GM06990 (cell line): ENCODE measurements around the gene PTPRT.

Source experiments
- DNase-seq: peaks from one replicate; pipeline ENCODE4 v3.0.0-alpha.2; 2011; ENCODE audit not compliant: insufficient read length; ENCODE audit errors: extremely low read depth
- H3K27me3 ChIP-seq: replicated peaks from 2 replicates; pipeline ENCODE4 v1.6.0; 2011; ENCODE audit warnings: low read length; ENCODE audit not compliant: control insufficient read depth, insufficient read depth
- H3K36me3 ChIP-seq: 2 replicates; pipeline ENCODE4 v1.5.1; 2011; ENCODE audit warnings: low read length; ENCODE audit not compliant: control insufficient read depth, insufficient read depth
- H3K4me3 ChIP-seq: replicated peaks from 2 replicates; pipeline ENCODE4 v1.5.1; 2011; ENCODE audit warnings: low read depth, mild to moderate bottlenecking, control low read depth, low read length
- CTCF ChIP-seq: IDR thresholded peaks from 2 replicates; pipeline ENCODE4 v1.5.1; 2011; ENCODE audit warnings: low read length, control low read depth, mild to moderate bottlenecking, inconsistent platforms; ENCODE audit not compliant: insufficient read depth, poor library complexity, severe bottlenecking

Gene PTPRT

GRCh38 chr20:43023836-43024235, 165.9 kb downstream of the PTPRT start:
- DNase-seq, result no peak
- H3K4me3 ChIP-seq, result no peak overlapping the region
- no peaks in the 10 kb centered on the region for H3K27me3 ChIP-seq
- H3K36me3 ChIP-seq, result no peaks in the 10 kb centered on the region
- TF ChIP-seq CTCF, result no peak

- Histone ChIP-seq H3K4me3 (no peak overlapping the region), H3K27me3 (no peaks in the 10 kb centered on the region), H3K36me3 (no peaks in the 10 kb centered on the region)
- no peak for TF ChIP-seq CTCF
- DNase-seq, result no peak
Measured at GRCh38 chr20:43022568-43022967, 167.1 kb downstream of the PTPRT start.

GRCh38 chr20:43022081-43022480, 167.6 kb downstream of the PTPRT start:
- no peak for TF ChIP-seq CTCF
- DNase-seq, result no peak

GRCh38 chr20:43017241-43018030, 172.3 kb downstream of the PTPRT start:
- Histone ChIP-seq H3K27me3 (no peaks in the 10 kb centered on the region), H3K36me3 (no peaks in the 10 kb centered on the region), H3K4me3 (no peak overlapping the region)
- TF ChIP-seq CTCF, result no peak
- no peak for DNase-seq

More at GRCh38 chr20:43022081-43022480, 167.6 kb downstream of the PTPRT start:
- Histone ChIP-seq H3K27me3 (no peaks in the 10 kb centered on the region), H3K36me3 (no peaks in the 10 kb centered on the region), H3K4me3 (no peak overlapping the region)

- TF ChIP-seq CTCF, result no peak
- no peaks in the 10 kb centered on the region for H3K27me3 ChIP-seq
- H3K4me3 ChIP-seq, result no peak overlapping the region
- H3K36me3 ChIP-seq, result no peaks in the 10 kb centered on the region
- DNase-seq, result no peak
Measured at GRCh38 chr20:43016257-43016656, 173.4 kb downstream of the PTPRT start.
